WTC11 (cell line): ENCODE measurements around the gene TCF3. TPM values are rescaled to one million over a fixed set of nuclear protein-coding genes. Genes with fewer than 3 reads are reported as not detected.

ENCODE experiments used
- ATAC-seq: fragments of 200-7000 bp; cut with Tn5 transposase; 2 replicates; pipeline ENCODE4 v1.10.0; 2021; ENCODE audit warnings: mild to moderate bottlenecking, moderate library complexity
- CTCF ChIA-PET: fragments of 300-600 bp; sonication (Branson Sonifier 250); formaldehyde crosslinking; loops from one replicate; lab custom pipeline; 2021; ENCODE audit warnings: antibody characterized with exemption; lab: Charles Lee
- POLR2A ChIA-PET: fragments of 350-600 bp; sonication (Branson Sonifier 250); formaldehyde crosslinking; loops from one replicate; lab custom pipeline; 2021; ENCODE audit warnings: antibody characterized with exemption; lab: Charles Lee
- DNase-seq: peaks from one replicate; pipeline ENCODE4 v3.0.0; 2021; ENCODE audit warnings: low spot score
- H3K27ac Mint-ChIP-seq: 2 replicates; pipeline ENCODE4 v1.8.0; 2021; ENCODE audit warnings: mixed read lengths
- H3K27me3 Mint-ChIP-seq: 2 replicates; pipeline ENCODE4 v1.8.0; 2021; ENCODE audit warnings: low read depth, mild to moderate bottlenecking, moderate library complexity, mixed read lengths
- H3K36me3 Mint-ChIP-seq: 2 replicates; pipeline ENCODE4 v1.8.0; 2021; ENCODE audit warnings: mixed read lengths
- H3K4me1 Mint-ChIP-seq: 2 replicates; pipeline ENCODE4 v1.8.0; 2022; ENCODE audit warnings: mixed read lengths
- H3K4me3 Mint-ChIP-seq: 2 replicates; pipeline ENCODE4 v1.8.0; 2021; ENCODE audit warnings: mild to moderate bottlenecking, moderate library complexity, mixed read lengths
- H3K9me3 Mint-ChIP-seq: 2 replicates; pipeline ENCODE4 v1.8.0; 2021; ENCODE audit warnings: mixed read lengths
- MYBL2 ChIP-seq: sonication (generic); formaldehyde crosslinking; IDR thresholded peaks from 2 replicates; pipeline ENCODE4 v1.8.1; 2023; ENCODE audit warnings: mild to moderate bottlenecking, moderate library complexity, missing genetic modification reagents
- NFYB ChIP-seq: sonication (generic); formaldehyde crosslinking; conservative IDR thresholded peaks from 2 replicates; pipeline ENCODE4 v1.8.0; 2022; ENCODE audit warnings: low read depth, missing genetic modification reagents
- NR3C1 ChIP-seq: sonication (generic); formaldehyde crosslinking; conservative IDR thresholded peaks from 2 replicates; pipeline ENCODE4 v1.8.1; 2023; ENCODE audit warnings: low read depth, mild to moderate bottlenecking, missing genetic modification reagents
- RELA ChIP-seq: sonication (generic); formaldehyde crosslinking; IDR thresholded peaks from 2 replicates; pipeline ENCODE4 v1.8.1; 2022; ENCODE audit warnings: missing genetic modification reagents, mild to moderate bottlenecking, borderline replicate concordance
- ZNF671 ChIP-seq: fragments of 250-450 bp; sonication (Bioruptor Pico); IDR thresholded peaks from 2 replicates; pipeline ENCODE4 v1.8.0; 2021; ENCODE audit warnings: mild to moderate bottlenecking
- total RNA-seq: library from RNA; stranded (reverse); gene quantifications from 3 replicates; pipeline ENCODE4 v1.2.3, GENCODE V29; 2021
- TF ChIP-seq, protein P1 (sequence below): sonication (generic); formaldehyde crosslinking; IDR thresholded peaks from 2 replicates; pipeline ENCODE4 v1.8.0; 2022; ENCODE audit warnings: mild to moderate bottlenecking, missing genetic modification reagents
- TF ChIP-seq, protein P2 (sequence below): fragments of 250-450 bp; sonication (Bioruptor Pico); IDR thresholded peaks from 2 replicates; pipeline ENCODE4 v1.9.0; 2021; ENCODE audit warnings: moderate library complexity, mild to moderate bottlenecking, inconsistent platforms, borderline replicate concordance
- TF ChIP-seq, protein P3 (sequence below): sonication (generic); formaldehyde crosslinking; IDR thresholded peaks from 2 replicates; pipeline ENCODE4 v1.8.1; 2023; ENCODE audit warnings: mild to moderate bottlenecking, missing genetic modification reagents
- TF ChIP-seq, protein P4 (sequence below): sonication (generic); formaldehyde crosslinking; IDR thresholded peaks from 2 replicates; pipeline ENCODE4 v1.8.0; 2022; ENCODE audit warnings: mild to moderate bottlenecking, missing genetic modification reagents
- TF ChIP-seq, protein P5 (sequence below): fragments of 250-450 bp; sonication (Bioruptor Pico); IDR thresholded peaks from 2 replicates; pipeline ENCODE4 v1.8.0; 2021; ENCODE audit warnings: mild to moderate bottlenecking
- TF ChIP-seq, protein P6 (sequence below): sonication (generic); formaldehyde crosslinking; IDR thresholded peaks from 2 replicates; pipeline ENCODE4 v1.8.1; 2023; ENCODE audit warnings: mild to moderate bottlenecking, missing genetic modification reagents, moderate library complexity
- TF ChIP-seq, protein P7 (sequence below): fragments of 250-450 bp; sonication (Bioruptor Pico); IDR thresholded peaks from 2 replicates; pipeline ENCODE4 v2.1.2; 2022; ENCODE audit warnings: mild to moderate bottlenecking, moderate library complexity
- TF ChIP-seq, protein P8 (sequence below): fragments of 250-450 bp; sonication (Bioruptor Pico); conservative IDR thresholded peaks from 2 replicates; pipeline ENCODE4 v1.9.0; 2021; ENCODE audit warnings: mild to moderate bottlenecking
- TF ChIP-seq, protein P9 (sequence below): sonication (generic); formaldehyde crosslinking; IDR thresholded peaks from 2 replicates; pipeline ENCODE4 v1.8.1; 2022; ENCODE audit warnings: low read depth, mild to moderate bottlenecking, moderate library complexity, missing genetic modification reagents, borderline replicate concordance
- TF ChIP-seq, protein P10 (sequence below): sonication (generic); formaldehyde crosslinking; IDR thresholded peaks from 2 replicates; pipeline ENCODE4 v1.8.1; 2022; ENCODE audit warnings: low read depth, missing genetic modification reagents, borderline replicate concordance

Gene TCF3
- total RNA-seq, 1 experiment from 2014 or later, result 324 TPM

DNA sequence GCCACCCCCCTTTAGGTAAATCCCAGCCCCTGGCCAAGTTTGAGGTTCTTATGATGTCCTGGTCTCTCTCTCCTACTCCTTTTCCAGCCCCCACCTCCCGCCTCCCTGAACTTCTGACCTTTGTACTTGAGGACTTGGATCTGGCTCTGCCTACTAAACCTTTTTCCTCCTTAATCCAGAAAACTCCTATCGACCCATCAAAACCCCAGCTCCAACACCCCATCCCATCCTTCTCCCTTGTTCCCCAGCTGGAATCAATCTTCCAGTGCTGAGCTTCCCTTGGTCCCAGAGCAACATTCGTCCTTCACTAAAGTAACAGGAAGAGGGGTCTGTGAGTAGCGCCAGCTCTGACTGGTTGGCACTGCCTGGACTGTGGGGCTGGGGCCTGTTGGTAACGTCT is 29.9 kb downstream of the TCF3 start (continued):
- TF ChIP-seq, protein P1, sequence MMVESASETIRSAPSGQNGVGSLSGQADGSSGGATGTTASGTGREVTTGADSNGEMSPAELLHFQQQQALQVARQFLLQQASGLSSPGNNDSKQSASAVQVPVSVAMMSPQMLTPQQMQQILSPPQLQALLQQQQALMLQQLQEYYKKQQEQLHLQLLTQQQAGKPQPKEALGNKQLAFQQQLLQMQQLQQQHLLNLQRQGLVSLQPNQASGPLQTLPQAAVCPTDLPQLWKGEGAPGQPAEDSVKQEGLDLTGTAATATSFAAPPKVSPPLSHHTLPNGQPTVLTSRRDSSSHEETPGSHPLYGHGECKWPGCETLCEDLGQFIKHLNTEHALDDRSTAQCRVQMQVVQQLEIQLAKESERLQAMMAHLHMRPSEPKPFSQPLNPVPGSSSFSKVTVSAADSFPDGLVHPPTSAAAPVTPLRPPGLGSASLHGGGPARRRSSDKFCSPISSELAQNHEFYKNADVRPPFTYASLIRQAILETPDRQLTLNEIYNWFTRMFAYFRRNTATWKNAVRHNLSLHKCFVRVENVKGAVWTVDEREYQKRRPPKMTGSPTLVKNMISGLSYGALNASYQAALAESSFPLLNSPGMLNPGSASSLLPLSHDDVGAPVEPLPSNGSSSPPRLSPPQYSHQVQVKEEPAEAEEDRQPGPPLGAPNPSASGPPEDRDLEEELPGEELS (CRISPR knock-in tag), result no peak

DNA sequence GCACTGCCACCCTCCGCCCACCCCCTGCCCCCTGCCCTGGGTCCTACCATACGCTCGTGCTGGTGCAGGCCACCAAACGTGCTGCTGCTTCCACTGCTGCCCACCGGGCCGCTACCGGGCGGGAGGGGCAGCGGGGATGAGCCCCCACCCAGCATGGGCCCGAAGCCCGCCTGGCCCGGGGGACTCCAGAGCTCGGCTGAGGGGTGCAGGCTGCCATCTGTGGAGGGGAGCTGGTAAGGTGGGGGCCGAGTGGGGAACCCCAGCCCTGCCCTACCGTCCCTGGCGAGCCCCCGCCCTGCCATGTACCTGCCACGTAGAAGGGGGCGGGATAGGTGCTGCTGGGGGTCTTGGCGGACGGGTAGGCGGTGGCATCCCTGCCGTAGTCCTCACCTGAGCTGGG is 30.4 kb downstream of the TCF3 start:
- no peak for ATAC-seq
- CTCF ChIA-PET, result no interaction called here

DNA sequence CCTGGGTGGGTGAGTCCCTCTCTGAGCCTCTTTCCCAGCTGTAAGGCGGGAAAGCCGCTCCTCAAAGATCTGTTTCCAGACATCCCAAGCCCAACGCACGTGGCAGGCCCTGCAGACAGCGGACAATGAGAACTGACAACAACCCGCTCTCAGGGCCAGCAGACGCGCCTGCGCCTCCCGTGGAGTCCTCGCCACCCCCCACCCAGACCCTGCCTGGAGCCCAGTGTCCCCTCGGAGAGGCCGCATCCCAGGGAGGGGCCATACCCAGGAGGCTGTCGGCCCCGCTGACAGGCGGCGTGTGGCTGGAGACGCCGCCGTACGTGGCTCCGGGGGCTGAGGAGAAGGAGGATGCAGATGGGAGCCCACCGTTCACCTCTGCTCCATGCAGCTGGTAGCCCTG is 30.8 kb downstream of the TCF3 start:
- ATAC-seq (no peak), DNase-seq (no peak)
- Mint-ChIP-seq H3K27ac (no peak overlapping the region), H3K27me3 (no peaks in the 10 kb centered on the region), H3K4me1 (peaks cover 5% of the 10 kb centered on the region), H3K9me3 (no peaks in the 10 kb centered on the region), H3K4me3 (no peak overlapping the region), H3K36me3 (peaks cover 38% of the 10 kb centered on the region)
- CTCF ChIA-PET, result no interaction called here
- POLR2A ChIA-PET, result interaction anchor here (0.7 kb wide), 1 partner anchor 21 kb away, joined by 3 read pairs; no protein-coding TSS in a partner anchor
- TF ChIP-seq, protein P2, sequence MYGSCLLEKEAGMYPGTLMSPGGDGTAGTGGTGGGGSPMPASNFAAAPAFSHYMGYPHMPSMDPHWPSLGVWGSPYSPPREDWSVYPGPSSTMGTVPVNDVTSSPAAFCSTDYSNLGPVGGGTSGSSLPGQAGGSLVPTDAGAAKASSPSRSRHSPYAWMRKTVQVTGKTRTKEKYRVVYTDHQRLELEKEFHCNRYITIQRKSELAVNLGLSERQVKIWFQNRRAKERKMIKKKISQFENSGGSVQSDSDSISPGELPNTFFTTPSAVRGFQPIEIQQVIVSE (CRISPR knock-in tag), result no peak
- TF ChIP-seq RELA (CRISPR knock-in tag), result no peak
- TF ChIP-seq, protein P3, sequence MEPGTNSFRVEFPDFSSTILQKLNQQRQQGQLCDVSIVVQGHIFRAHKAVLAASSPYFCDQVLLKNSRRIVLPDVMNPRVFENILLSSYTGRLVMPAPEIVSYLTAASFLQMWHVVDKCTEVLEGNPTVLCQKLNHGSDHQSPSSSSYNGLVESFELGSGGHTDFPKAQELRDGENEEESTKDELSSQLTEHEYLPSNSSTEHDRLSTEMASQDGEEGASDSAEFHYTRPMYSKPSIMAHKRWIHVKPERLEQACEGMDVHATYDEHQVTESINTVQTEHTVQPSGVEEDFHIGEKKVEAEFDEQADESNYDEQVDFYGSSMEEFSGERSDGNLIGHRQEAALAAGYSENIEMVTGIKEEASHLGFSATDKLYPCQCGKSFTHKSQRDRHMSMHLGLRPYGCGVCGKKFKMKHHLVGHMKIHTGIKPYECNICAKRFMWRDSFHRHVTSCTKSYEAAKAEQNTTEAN, result no peak
- TF ChIP-seq, protein P4, sequence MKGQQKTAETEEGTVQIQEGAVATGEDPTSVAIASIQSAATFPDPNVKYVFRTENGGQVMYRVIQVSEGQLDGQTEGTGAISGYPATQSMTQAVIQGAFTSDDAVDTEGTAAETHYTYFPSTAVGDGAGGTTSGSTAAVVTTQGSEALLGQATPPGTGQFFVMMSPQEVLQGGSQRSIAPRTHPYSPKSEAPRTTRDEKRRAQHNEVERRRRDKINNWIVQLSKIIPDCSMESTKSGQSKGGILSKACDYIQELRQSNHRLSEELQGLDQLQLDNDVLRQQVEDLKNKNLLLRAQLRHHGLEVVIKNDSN (CRISPR knock-in tag), result no peak
- TF ChIP-seq, protein P5, sequence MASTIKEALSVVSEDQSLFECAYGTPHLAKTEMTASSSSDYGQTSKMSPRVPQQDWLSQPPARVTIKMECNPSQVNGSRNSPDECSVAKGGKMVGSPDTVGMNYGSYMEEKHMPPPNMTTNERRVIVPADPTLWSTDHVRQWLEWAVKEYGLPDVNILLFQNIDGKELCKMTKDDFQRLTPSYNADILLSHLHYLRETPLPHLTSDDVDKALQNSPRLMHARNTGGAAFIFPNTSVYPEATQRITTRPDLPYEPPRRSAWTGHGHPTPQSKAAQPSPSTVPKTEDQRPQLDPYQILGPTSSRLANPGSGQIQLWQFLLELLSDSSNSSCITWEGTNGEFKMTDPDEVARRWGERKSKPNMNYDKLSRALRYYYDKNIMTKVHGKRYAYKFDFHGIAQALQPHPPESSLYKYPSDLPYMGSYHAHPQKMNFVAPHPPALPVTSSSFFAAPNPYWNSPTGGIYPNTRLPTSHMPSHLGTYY (CRISPR knock-in tag), result no peak
- TF ChIP-seq, protein P6, sequence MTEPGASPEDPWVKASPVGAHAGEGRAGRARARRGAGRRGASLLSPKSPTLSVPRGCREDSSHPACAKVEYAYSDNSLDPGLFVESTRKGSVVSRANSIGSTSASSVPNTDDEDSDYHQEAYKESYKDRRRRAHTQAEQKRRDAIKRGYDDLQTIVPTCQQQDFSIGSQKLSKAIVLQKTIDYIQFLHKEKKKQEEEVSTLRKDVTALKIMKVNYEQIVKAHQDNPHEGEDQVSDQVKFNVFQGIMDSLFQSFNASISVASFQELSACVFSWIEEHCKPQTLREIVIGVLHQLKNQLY (CRISPR knock-in tag), result no peak
- no peak for TF ChIP-seq NR3C1 (CRISPR knock-in tag)
- TF ChIP-seq, protein P7, sequence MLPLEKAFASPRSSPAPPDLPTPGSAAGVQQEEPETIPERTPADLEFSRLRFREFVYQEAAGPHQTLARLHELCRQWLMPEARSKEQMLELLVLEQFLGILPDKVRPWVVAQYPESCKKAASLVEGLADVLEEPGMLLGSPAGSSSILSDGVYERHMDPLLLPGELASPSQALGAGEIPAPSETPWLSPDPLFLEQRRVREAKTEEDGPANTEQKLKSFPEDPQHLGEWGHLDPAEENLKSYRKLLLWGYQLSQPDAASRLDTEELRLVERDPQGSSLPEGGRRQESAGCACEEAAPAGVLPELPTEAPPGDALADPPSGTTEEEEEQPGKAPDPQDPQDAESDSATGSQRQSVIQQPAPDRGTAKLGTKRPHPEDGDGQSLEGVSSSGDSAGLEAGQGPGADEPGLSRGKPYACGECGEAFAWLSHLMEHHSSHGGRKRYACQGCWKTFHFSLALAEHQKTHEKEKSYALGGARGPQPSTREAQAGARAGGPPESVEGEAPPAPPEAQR (CRISPR knock-in tag), result no peak
- TF ChIP-seq MYBL2 (CRISPR knock-in tag), result no peak

More for the DNA sequence above, 30.4 kb downstream of the TCF3 start:
- DNase-seq, result no peak
- Mint-ChIP-seq H3K4me1 (peaks cover 5% of the 10 kb centered on the region), H3K27ac (no peak overlapping the region), H3K4me3 (no peak overlapping the region), H3K9me3 (no peaks in the 10 kb centered on the region), H3K36me3 (peaks cover 33% of the 10 kb centered on the region), H3K27me3 (no peaks in the 10 kb centered on the region)
- TF ChIP-seq ZNF671 (CRISPR knock-in tag), result no peak
- TF ChIP-seq, protein P8, sequence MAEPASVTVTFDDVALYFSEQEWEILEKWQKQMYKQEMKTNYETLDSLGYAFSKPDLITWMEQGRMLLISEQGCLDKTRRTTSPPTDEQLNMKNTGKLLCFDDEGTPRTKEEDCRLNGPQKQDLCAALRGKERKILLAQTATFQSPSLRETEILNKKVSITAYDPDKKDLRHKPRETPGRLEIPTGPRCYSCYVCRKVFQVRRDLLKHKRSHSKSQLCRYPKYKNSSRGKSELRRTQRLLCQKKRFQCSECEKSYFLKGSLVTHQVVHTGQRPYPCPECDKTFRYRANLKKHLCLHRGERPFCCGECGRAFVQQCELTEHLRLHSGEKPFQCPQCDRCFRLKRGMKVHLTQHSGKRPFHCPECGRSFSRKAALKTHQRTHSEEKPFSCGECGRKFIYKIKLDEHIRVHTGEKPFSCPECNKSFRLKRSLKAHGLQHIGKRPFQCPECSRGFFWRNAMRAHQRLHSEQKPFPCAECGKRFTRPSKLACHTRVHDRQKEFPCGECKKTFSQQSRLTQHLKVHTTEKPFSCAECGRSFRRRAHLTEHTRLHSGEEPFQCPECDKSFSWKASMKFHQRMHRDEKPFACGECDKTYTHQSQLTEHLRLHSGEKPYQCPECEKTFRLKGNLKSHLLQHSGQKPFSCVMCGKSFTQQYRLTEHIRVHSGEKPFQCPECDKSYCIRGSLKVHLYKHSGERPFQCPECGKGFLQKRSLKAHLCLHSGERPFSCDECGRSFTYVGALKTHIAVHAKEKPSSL (CRISPR knock-in tag), result no peak
- TF ChIP-seq, protein P9, sequence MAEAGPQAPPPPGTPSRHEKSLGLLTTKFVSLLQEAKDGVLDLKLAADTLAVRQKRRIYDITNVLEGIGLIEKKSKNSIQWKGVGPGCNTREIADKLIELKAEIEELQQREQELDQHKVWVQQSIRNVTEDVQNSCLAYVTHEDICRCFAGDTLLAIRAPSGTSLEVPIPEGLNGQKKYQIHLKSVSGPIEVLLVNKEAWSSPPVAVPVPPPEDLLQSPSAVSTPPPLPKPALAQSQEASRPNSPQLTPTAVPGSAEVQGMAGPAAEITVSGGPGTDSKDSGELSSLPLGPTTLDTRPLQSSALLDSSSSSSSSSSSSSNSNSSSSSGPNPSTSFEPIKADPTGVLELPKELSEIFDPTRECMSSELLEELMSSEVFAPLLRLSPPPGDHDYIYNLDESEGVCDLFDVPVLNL (CRISPR knock-in tag), result no peak
- no peak for TF ChIP-seq NFYB (CRISPR knock-in tag)
- TF ChIP-seq, protein P10, sequence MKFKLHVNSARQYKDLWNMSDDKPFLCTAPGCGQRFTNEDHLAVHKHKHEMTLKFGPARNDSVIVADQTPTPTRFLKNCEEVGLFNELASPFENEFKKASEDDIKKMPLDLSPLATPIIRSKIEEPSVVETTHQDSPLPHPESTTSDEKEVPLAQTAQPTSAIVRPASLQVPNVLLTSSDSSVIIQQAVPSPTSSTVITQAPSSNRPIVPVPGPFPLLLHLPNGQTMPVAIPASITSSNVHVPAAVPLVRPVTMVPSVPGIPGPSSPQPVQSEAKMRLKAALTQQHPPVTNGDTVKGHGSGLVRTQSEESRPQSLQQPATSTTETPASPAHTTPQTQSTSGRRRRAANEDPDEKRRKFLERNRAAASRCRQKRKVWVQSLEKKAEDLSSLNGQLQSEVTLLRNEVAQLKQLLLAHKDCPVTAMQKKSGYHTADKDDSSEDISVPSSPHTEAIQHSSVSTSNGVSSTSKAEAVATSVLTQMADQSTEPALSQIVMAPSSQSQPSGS (CRISPR knock-in tag), result no peak
- TF ChIP-seq RELA (CRISPR knock-in tag), result no peak
- POLR2A ChIA-PET, result interaction anchor here (0.7 kb wide), 1 partner anchor 21 kb away, joined by 3 read pairs; no protein-coding TSS in a partner anchor
